Ectodermal cell (in vitro differentiated cells): ENCODE measurements around the gene PPAT.

Experiments
- H3K27ac ChIP-seq: 2 replicates; pipeline ENCODE4 v1.7.0; 2013; ENCODE audit warnings: mild to moderate bottlenecking, low read depth, low read length; ENCODE audit not compliant: insufficient read depth, poor library complexity, severe bottlenecking
- H3K27me3 ChIP-seq: 2 replicates; pipeline ENCODE4 v1.7.0; 2013; ENCODE audit warnings: mild to moderate bottlenecking, low read length; ENCODE audit not compliant: insufficient read depth, control insufficient read depth, poor library complexity, severe bottlenecking
- H3K36me3 ChIP-seq: one replicate; pipeline ENCODE4 v1.7.0; 2013; ENCODE audit warnings: low read length; ENCODE audit not compliant: control insufficient read depth, insufficient read depth
- H3K4me1 ChIP-seq: one replicate; pipeline ENCODE4 v1.7.0; 2013; ENCODE audit warnings: low read length; ENCODE audit not compliant: control insufficient read depth, insufficient read depth
- H3K4me3 ChIP-seq: 2 replicates; pipeline ENCODE4 v1.7.0; 2013; ENCODE audit warnings: low read depth, low read length, control low read depth; ENCODE audit not compliant: insufficient read depth
- H3K9me3 ChIP-seq: 2 replicates; pipeline ENCODE4 v1.7.0; 2013; ENCODE audit warnings: mild to moderate bottlenecking, low read length, moderate library complexity; ENCODE audit not compliant: control insufficient read depth
- WGBS, 2 experiments: methylation state at CpG; one replicate each; pipeline ENCODE4 v1.1.7; 2013; ENCODE audit warnings: missing lambda C conversion rate in 2 of 2; 5-methylcytosine and 5-hydroxymethylcytosine counted together

Gene PPAT

GRCh38 chr4:56438766-56439165, 3.4 kb upstream of the PPAT start:
- Histone ChIP-seq H3K27me3 (no peaks in the 10 kb centered on the region), H3K4me1 (peaks cover 14% of the 10 kb centered on the region), H3K9me3 (no peaks in the 10 kb centered on the region), H3K4me3 (peak overlapping the region; percentile 10), H3K27ac (no peak overlapping the region), H3K36me3 (peaks cover 5% of the 10 kb centered on the region)
- WGBS, 2 experiments: 100% methylated on average over 2 of the region's 2 CpGs; no CpG with 5 or more reads in 1 of the 2 experiments

DNA sequence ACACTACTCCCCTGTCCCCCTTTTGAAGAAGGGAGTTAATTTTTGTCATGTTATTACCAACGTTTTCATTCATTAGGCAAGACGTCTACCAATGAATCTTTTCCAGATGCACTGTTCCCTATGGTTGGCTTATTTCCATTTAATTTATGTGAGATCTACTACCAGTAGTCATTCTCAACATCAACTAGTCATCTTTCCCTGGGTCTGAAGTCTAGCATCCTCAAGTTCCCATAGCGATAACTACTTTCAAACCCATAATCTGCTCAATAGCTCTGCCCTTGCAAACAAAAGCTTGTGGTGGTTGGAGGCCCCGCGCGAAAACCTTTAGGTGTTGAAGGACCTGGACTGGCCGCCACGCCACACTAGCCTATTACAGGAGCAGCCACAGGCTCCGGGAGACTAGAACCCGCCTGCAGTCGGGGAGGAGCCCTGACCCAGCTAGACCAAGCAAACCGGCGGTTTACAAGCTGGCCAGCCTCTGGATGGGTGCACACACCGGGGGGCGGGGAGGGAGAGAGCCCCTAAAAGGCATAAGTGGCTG, 746 bp downstream of the PPAT start:
- Histone ChIP-seq H3K36me3 (no peaks in the 10 kb centered on the region), H3K27me3 (no peaks in the 10 kb centered on the region), H3K27ac (peak overlapping the region; percentile 86), H3K4me3 (peak overlapping the region; percentile 81), H3K9me3 (no peaks in the 10 kb centered on the region), H3K4me1 (peaks cover 5% of the 10 kb centered on the region)
- 0% methylated on average over 14 to 15 of the region's 15 CpGs for WGBS, 2 experiments

DNA sequence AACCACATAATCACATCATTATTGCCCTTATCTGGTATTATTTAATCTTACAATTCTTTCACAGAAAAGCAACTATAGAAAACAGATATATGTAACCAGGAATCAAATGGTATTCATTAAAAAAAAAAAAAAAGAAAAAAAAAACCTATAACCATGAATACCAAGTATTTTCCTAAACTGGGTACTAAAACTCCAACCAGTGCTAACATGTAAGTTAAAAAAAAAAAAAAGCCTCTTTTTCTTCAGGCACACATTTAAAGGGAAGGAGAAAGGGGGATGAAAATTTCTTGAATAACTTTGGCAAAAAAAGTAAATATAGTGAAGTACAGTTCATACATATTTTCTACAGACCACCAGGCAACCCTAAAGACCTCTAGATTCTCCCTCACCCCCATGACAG, 2.1 kb downstream of the PPAT start:
- H3K4me3 ChIP-seq: peak overlapping the region; percentile 81
- no peak overlapping the region for H3K27ac ChIP-seq
- H3K9me3 ChIP-seq: no peaks in the 10 kb centered on the region
- no peaks in the 10 kb centered on the region for H3K4me1 ChIP-seq
- no peaks in the 10 kb centered on the region for H3K36me3 ChIP-seq
- H3K27me3 ChIP-seq: no peaks in the 10 kb centered on the region

- Histone ChIP-seq H3K27ac (no peak overlapping the region), H3K4me3 (no peak overlapping the region)
- WGBS, 2 experiments: 90 to 100% methylated on average over 2 of the region's 2 CpGs
Observed at GRCh38 chr4:56430203-56430602, 5.2 kb downstream of the PPAT start.

GRCh38 chr4:56427179-56427578, 8.2 kb downstream of the PPAT start:
- 94% methylated on average over 1 of the region's 1 CpG for WGBS, 2 experiments
- H3K4me3 ChIP-seq: no peak overlapping the region
- no peak overlapping the region for H3K27ac ChIP-seq
- no peaks in the 10 kb centered on the region for H3K36me3 ChIP-seq
- no peaks in the 10 kb centered on the region for H3K27me3 ChIP-seq
- peaks cover 3% of the 10 kb centered on the region for H3K4me1 ChIP-seq
- H3K9me3 ChIP-seq: no peaks in the 10 kb centered on the region

More at GRCh38 chr4:56430203-56430602, 5.2 kb downstream of the PPAT start:
- Histone ChIP-seq H3K9me3 (no peaks in the 10 kb centered on the region), H3K27me3 (no peaks in the 10 kb centered on the region), H3K4me1 (peaks cover 3% of the 10 kb centered on the region), H3K36me3 (no peaks in the 10 kb centered on the region)

- peaks cover 4% of the 10 kb centered on the region for H3K36me3 ChIP-seq
- H3K4me3 ChIP-seq: no peak overlapping the region
- H3K27me3 ChIP-seq: no peaks in the 10 kb centered on the region
- 94 to 97% methylated on average over 6 of the region's 6 CpGs for whole genome bisulfite sequencing, 2 experiments
- H3K9me3 ChIP-seq: no peaks in the 10 kb centered on the region
- peaks cover 3% of the 10 kb centered on the region for H3K4me1 ChIP-seq
- no peak overlapping the region for H3K27ac ChIP-seq
Observed at GRCh38 chr4:56426273-56426672, 9.1 kb downstream of the PPAT start.

- WGBS, 2 experiments: 37 to 49% methylated on average over 3 of the region's 3 CpGs
- Histone ChIP-seq H3K27ac (no peak overlapping the region), H3K36me3 (peaks cover 6% of the 10 kb centered on the region), H3K4me3 (no peak overlapping the region), H3K9me3 (no peaks in the 10 kb centered on the region), H3K4me1 (peaks cover 3% of the 10 kb centered on the region), H3K27me3 (no peaks in the 10 kb centered on the region)
Observed at GRCh38 chr4:56425518-56425917, 9.9 kb downstream of the PPAT start.

GRCh38 chr4:56424697-56425514, 10.5 kb downstream of the PPAT start:
- WGBS, 2 experiments: 88% methylated on average over 3 to 5 of the region's 5 CpGs
- H3K4me3 ChIP-seq: no peak overlapping the region
- H3K36me3 ChIP-seq: peaks cover 6% of the 10 kb centered on the region
- no peaks in the 10 kb centered on the region for H3K9me3 ChIP-seq
- no peak overlapping the region for H3K27ac ChIP-seq
- H3K27me3 ChIP-seq: no peaks in the 10 kb centered on the region
- H3K4me1 ChIP-seq: peaks cover 3% of the 10 kb centered on the region

DNA sequence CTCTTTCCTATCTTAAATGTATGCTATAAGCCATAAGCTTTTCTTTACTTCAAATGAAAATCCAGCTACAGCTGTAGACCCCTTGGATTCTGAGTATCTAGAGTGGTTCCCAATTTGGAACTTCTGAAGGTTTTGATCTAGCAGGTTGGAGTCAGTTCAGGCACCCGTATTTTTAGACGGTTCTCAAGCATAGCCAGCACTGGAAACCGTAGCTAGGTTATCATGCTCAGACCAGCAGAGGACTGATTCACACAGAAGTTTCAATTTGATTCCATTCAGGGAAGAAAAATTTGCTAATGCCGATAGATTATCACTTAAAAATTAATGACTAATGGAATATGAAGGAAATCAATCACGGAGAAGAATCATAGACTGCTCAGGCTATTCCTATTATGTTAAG, 11.2 kb downstream of the PPAT start:
- Histone ChIP-seq H3K4me3 (no peak overlapping the region), H3K27me3 (no peaks in the 10 kb centered on the region), H3K36me3 (peaks cover 6% of the 10 kb centered on the region), H3K27ac (no peak overlapping the region), H3K9me3 (no peaks in the 10 kb centered on the region), H3K4me1 (peaks cover 3% of the 10 kb centered on the region)
- WGBS, 2 experiments: 95 to 98% methylated on average over 5 of the region's 5 CpGs

DNA sequence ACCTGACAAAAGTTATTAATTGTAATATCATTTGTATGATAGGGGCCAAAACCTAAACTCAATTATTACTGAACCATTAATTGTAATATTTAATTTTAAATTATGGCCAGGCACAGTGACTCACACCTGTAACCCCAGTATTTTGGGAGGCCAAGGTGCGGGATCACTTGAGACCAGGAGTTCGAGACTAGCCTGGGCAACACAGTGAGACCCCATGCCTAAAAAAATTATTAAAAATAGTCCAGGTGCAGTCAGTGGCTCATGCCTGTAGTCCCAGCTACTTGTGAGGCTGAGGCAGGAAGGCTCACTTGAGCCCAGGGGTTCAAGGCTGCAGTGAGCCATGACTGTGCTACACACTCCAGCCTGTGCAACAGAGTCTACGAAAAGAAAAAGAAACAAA, 18.0 kb downstream of the PPAT start:
- Histone ChIP-seq H3K4me3 (no peak overlapping the region), H3K36me3 (peaks cover 6% of the 10 kb centered on the region), H3K27ac (no peak overlapping the region), H3K9me3 (no peaks in the 10 kb centered on the region), H3K27me3 (no peaks in the 10 kb centered on the region), H3K4me1 (no peaks in the 10 kb centered on the region)
- 94 to 99% methylated on average over 3 of the region's 3 CpGs for WGBS, 2 experiments
